GM12872 (cell line): ENCODE data around the gene RFPL3.

Experiments used
- CTCF ChIP-seq: IDR thresholded peaks from 3 replicates; pipeline ENCODE4 v1.5.1; 2011; ENCODE audit warnings: low read depth, mild to moderate bottlenecking, low read length, moderate library complexity; ENCODE audit not compliant: insufficient read depth

The RFPL3 gene

GRCh38 chr22:32348031-32348611, 9.5 kb upstream of the RFPL3 start:
- no peak for TF ChIP-seq CTCF

- TF ChIP-seq CTCF: no peak
These were observed 5.0 kb upstream of the RFPL3 start for GRCh38 chr22:32352681-32353080.

GRCh38 chr22:32353292-32353691, 4.4 kb upstream of the RFPL3 start:
- no peak for TF ChIP-seq CTCF

- no peak for TF ChIP-seq CTCF
These were observed 3.8 kb upstream of the RFPL3 start for GRCh38 chr22:32353840-32354239.

GRCh38 chr22:32354360-32355351, 3.0 kb upstream of the RFPL3 start:
- no peak for TF ChIP-seq CTCF

- no peak for TF ChIP-seq CTCF
These were observed 1.9 kb upstream of the RFPL3 start for GRCh38 chr22:32355760-32356159.

GRCh38 chr22:32361257-32361656, 3.6 kb downstream of the RFPL3 start:
- TF ChIP-seq CTCF: no peak
